Measurements from ENCODE around the gene IFT81.
A peak's percentile ranks its signal among the peaks of the same experiment; 100 is the strongest.

The IFT81 gene

GRCh38 chr12:110222433-110222832 lies 98.3 kb downstream of the IFT81 start:
- Histone ChIP-seq H3K9me3 (ENCODE audit: control insufficient read depth, insufficient read depth, low read depth, low read length) (no peaks in the 10 kb centered on the region), H3K4me1 (ENCODE audit: control insufficient read depth, insufficient read depth, low read length) (peaks cover 18% of the 10 kb centered on the region), H3K36me3 (ENCODE audit: control insufficient read depth in 2 of 2, insufficient read depth in 1 of 2, low read length in 2 of 2) (no peaks in the 10 kb centered on the region; a peak in 1 of 3 replicates), H3K4me3 (ENCODE audit: low read depth, low read length) (no peak overlapping the region), H3K27ac (ENCODE audit: extremely low read depth, low read depth, low read length) (no peak overlapping the region)
- CTCF ChIA-PET = interaction anchor here (1.7 kb wide), 1 partner anchor 121 kb away, joined by 4 read pairs; no protein-coding TSS in a partner anchor
- POLR2A ChIA-PET = no interaction called here
- no peak for TF ChIP-seq TRIM28 (IDR thresholded peaks at IDR 0.05; ENCODE audit: borderline replicate concordance, low read length)

GRCh38 chr12:110223777-110224378 lies 99.7 kb downstream of the IFT81 start:
- H3K36me3 ChIP-seq (ENCODE audit: control insufficient read depth in 2 of 2, insufficient read depth in 1 of 2, low read length in 2 of 2) = no peaks in the 10 kb centered on the region; a peak in 1 of 3 replicates
- ChIA-PET CTCF (interaction anchor here (0.7 to 1.2 kb wide), 6 partner anchors 9 to 149 kb away, joined by 3 to 5 read pairs (median 4); no protein-coding TSS in a partner anchor), POLR2A (interaction anchor here (0.6 to 1.9 kb wide), 2 partner anchors 50 to 57 kb away, joined by 4 to 6 read pairs; partner anchors contain the start of gene ATP2A2)
- peaks cover 13% of the 10 kb centered on the region for H3K4me1 ChIP-seq (ENCODE audit: control insufficient read depth, insufficient read depth, low read length)
- H3K9me3 ChIP-seq (ENCODE audit: control insufficient read depth, insufficient read depth, low read depth, low read length) = no peaks in the 10 kb centered on the region
- no peak overlapping the region for H3K4me3 ChIP-seq (ENCODE audit: low read depth, low read length)
- H3K27ac ChIP-seq (ENCODE audit: extremely low read depth, low read depth, low read length) = no peak overlapping the region
- TF ChIP-seq ZNF518A (tag by site-specific recombination; conservative IDR thresholded peaks at IDR 0.05; ENCODE audit: low read depth) (0 out of 2 replicates have a peak, but pooled peaks have one; percentile 8), ZNF600 (tag by site-specific recombination; IDR thresholded peaks at IDR 0.05) (0 out of 2 replicates have a peak, but pooled peaks have one; percentile 31), ZNF544 (tag by site-specific recombination; IDR thresholded peaks at IDR 0.05) (no peak), ZNF529 (tag by site-specific recombination; IDR thresholded peaks at IDR 0.05; ENCODE audit: insufficient replicate concordance) (no peak), ZNF214 (tag by site-specific recombination; IDR thresholded peaks at IDR 0.05; ENCODE audit: borderline replicate concordance) (no peak), OVOL3 (tag by site-specific recombination; IDR thresholded peaks at IDR 0.05) (no peak), ZNF26 (tag by site-specific recombination; IDR thresholded peaks at IDR 0.05) (no peak), ZBTB8A (tag by site-specific recombination; IDR thresholded peaks at IDR 0.05) (no peak), ZNF366 (tag by site-specific recombination; conservative IDR thresholded peaks at IDR 0.05) (peak; percentile 50; the same call in 1 of the 2 replicates), ATF2 (tag by site-specific recombination; IDR thresholded peaks at IDR 0.05; ENCODE audit: low read depth) (peak; percentile 76), PRDM1 (tag by site-specific recombination; IDR thresholded peaks at IDR 0.05) (peak; percentile 68), ZNF112 (tag by site-specific recombination; IDR thresholded peaks at IDR 0.05) (no peak), TSHZ1 (tag by site-specific recombination; IDR thresholded peaks at IDR 0.05; ENCODE audit: borderline replicate concordance) (peak; percentile 38; the same call in 1 of the 2 replicates), SCRT2 (tag by site-specific recombination; IDR thresholded peaks at IDR 0.05) (peak; percentile 84), ZNF513 (tag by site-specific recombination; IDR thresholded peaks at IDR 0.05) (peak; percentile 18; the same call in 1 of the 2 replicates), ZNF629 (tag by site-specific recombination; IDR thresholded peaks at IDR 0.05) (peak; percentile 80), MYNN (tag by site-specific recombination; IDR thresholded peaks at IDR 0.05; ENCODE audit: borderline replicate concordance) (no peak)
